Measurements from ENCODE around the gene CCL5. TPM values are rescaled to one million over a fixed set of nuclear protein-coding genes. Genes with fewer than 3 reads are reported as not detected.

CCL5 gene
- total and polyA plus RNA-seq, 2 donors (not counting 1 experiment from before 2014, with no cell fraction given): 2.9 to 5.3 TPM

DNA sequence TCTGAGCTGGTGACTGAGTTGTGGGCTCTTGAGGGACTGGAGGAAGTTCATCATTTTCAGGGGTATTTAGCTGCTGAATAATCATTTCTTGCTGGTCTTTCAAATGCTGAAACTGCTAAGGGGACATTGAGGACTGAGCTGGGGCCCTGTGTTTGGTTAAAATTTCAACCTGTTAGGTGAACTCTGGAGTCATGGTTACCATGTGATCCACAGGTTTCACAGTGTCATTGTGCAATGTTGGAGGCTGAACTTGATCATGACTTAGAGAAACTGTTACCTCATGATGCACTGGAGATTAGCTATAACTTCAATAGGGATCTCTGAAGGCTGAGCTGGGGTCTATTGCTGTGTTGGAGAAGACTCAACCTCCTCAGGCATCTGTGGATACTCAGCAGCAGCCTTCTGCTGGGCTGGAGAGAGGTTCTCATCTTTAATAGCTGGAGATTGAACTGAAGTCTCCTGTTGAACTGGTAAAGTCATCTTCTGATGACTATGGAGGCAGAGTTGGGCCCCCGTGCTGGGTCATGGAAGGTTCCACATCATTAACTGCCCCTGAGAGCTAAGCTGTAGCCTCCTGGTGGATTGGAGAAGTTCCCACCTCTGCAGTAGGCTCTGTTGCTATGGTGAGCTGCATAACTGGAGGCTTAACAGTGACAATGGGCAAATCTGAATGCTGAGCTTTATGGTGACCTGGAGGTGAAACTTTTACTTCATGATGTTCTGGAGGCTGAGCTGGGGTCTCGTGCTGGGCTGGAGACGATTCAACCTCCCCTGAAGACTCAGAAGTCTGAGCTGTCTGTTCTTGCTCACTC, 35.2 kb upstream of the CCL5 start:
- Histone ChIP-seq H3K79me2 (ENCODE audit: control insufficient read depth, insufficient read depth, low read length) (no peaks in the 10 kb centered on the region), H3K27ac (ENCODE audit: low read length in 2 of 2) (no peak overlapping the region), H4K20me1 (ENCODE audit: control insufficient read depth, insufficient read depth, low read length, poor library complexity, severe bottlenecking) (no peaks in the 10 kb centered on the region), H3K4me1 (ENCODE audit: control insufficient read depth in 2 of 2, insufficient read depth in 2 of 2, low read length in 2 of 2) (no peaks in the 10 kb centered on the region), H3K27me3 (replicated peaks in 1 of 4; ENCODE audit: control extremely low read depth in 1 of 4, control insufficient read depth in 3 of 4, insufficient read depth in 4 of 4, low read length in 3 of 4) (no peaks in the 10 kb centered on the region), H2AFZ (ENCODE audit: insufficient read depth, low read depth, low read length, poor library complexity, severe bottlenecking) (no peak overlapping the region), H3K9me3 (ENCODE audit: control extremely low read depth in 1 of 3, control insufficient read depth in 2 of 3, insufficient read depth in 1 of 3, low read length in 2 of 3) (no peaks in the 10 kb centered on the region), H3K36me3 (replicated peaks in 1 of 2; ENCODE audit: control extremely low read depth in 1 of 2, control insufficient read depth in 1 of 2, extremely low read depth in 1 of 2, insufficient read depth in 2 of 2, low read length in 1 of 2) (no peaks in the 10 kb centered on the region), H3K4me3 (ENCODE audit: control extremely low read depth in 1 of 5, extremely low read depth in 1 of 5, insufficient read depth in 1 of 5, low read depth in 2 of 5, low read length in 4 of 5) (no peak overlapping the region), H3K4me2 (replicated peaks; ENCODE audit: low read depth, low read length, poor library complexity, severe bottlenecking) (no peak overlapping the region), H3K9ac (ENCODE audit: low read length) (no peak overlapping the region)
- CTCF ChIA-PET: no interaction called here
- POLR2A ChIA-PET: no interaction called here
- DNase-seq: no peak
- no peak overlapping the region for H3K27ac Mint-ChIP-seq
- intact Hi-C loops (cut with micrococcal nuclease): no loop called here
- H3K4me3 Mint-ChIP-seq: no peak overlapping the region
- H3K27me3 Mint-ChIP-seq: no peaks in the 10 kb centered on the region
- TF ChIP-seq, protein P1, sequence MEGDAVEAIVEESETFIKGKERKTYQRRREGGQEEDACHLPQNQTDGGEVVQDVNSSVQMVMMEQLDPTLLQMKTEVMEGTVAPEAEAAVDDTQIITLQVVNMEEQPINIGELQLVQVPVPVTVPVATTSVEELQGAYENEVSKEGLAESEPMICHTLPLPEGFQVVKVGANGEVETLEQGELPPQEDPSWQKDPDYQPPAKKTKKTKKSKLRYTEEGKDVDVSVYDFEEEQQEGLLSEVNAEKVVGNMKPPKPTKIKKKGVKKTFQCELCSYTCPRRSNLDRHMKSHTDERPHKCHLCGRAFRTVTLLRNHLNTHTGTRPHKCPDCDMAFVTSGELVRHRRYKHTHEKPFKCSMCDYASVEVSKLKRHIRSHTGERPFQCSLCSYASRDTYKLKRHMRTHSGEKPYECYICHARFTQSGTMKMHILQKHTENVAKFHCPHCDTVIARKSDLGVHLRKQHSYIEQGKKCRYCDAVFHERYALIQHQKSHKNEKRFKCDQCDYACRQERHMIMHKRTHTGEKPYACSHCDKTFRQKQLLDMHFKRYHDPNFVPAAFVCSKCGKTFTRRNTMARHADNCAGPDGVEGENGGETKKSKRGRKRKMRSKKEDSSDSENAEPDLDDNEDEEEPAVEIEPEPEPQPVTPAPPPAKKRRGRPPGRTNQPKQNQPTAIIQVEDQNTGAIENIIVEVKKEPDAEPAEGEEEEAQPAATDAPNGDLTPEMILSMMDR (IDR thresholded peaks at IDR 0.05): no peak
- no peak for TF ChIP-seq EZH2 (IDR thresholded peaks at IDR 0.05; ENCODE audit: borderline replicate concordance, insufficient read depth, low read depth, low read length, poor library complexity, severe bottlenecking)
- no peaks in the 10 kb centered on the region for H3K9me3 Mint-ChIP-seq (ENCODE audit: insufficient read depth)
- 67% methylated on average over 1 of the region's 3 CpGs for WGBS (ENCODE audit: insufficient coverage)
- no peak for ATAC-seq (ENCODE audit: low read depth)
- H3K4me1 Mint-ChIP-seq: no peaks in the 10 kb centered on the region

DNA sequence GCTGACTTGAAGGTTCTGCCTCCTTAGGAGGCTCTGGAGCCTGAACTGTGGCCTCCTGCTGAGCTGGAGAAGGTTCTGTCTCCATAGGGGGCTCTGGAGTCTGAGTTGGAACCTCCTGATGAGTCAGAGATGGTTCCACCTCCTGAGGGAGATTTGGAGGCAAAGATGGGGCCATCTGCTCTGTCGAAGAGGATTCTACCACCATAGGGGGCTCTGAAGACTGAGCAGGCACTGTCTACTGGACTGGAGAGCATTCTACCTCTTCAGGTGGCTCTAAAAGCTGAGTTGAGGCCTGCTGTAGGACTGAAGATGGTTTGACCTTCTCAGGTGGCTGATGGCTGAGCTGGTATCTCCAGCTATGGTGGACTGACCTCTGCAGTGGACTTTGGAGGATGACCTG, 34.2 kb upstream of the CCL5 start:
- ChIA-PET POLR2A (no interaction called here), CTCF (no interaction called here)
- H3K4me1 Mint-ChIP-seq: no peaks in the 10 kb centered on the region
- no peak for ATAC-seq (ENCODE audit: low read depth)
- H3K27me3 ChIP-seq (replicated peaks in 1 of 4; ENCODE audit: control extremely low read depth in 1 of 4, control insufficient read depth in 3 of 4, insufficient read depth in 4 of 4, low read length in 3 of 4): no peaks in the 10 kb centered on the region
- no peaks in the 10 kb centered on the region for H4K20me1 ChIP-seq (ENCODE audit: control insufficient read depth, insufficient read depth, low read length, poor library complexity, severe bottlenecking)
- no peak overlapping the region for H3K4me2 ChIP-seq (replicated peaks; ENCODE audit: low read depth, low read length, poor library complexity, severe bottlenecking)
- no peaks in the 10 kb centered on the region for H3K27me3 Mint-ChIP-seq
- H3K4me3 Mint-ChIP-seq: no peak overlapping the region
- no peaks in the 10 kb centered on the region for H3K79me2 ChIP-seq (ENCODE audit: control insufficient read depth, insufficient read depth, low read length)
- no peak overlapping the region for H3K9ac ChIP-seq (ENCODE audit: low read length)
- no peak for TF ChIP-seq EZH2 (IDR thresholded peaks at IDR 0.05; ENCODE audit: borderline replicate concordance, insufficient read depth, low read depth, low read length, poor library complexity, severe bottlenecking)
- TF ChIP-seq, protein P1 (IDR thresholded peaks at IDR 0.05): no peak
- H3K27ac ChIP-seq (ENCODE audit: low read length in 2 of 2): no peak overlapping the region
- no peak overlapping the region for H3K27ac Mint-ChIP-seq
- no peaks in the 10 kb centered on the region for H3K36me3 ChIP-seq (replicated peaks in 1 of 2; ENCODE audit: control extremely low read depth in 1 of 2, control insufficient read depth in 1 of 2, extremely low read depth in 1 of 2, insufficient read depth in 2 of 2, low read length in 1 of 2)
- no peaks in the 10 kb centered on the region for H3K4me1 ChIP-seq (ENCODE audit: control insufficient read depth in 2 of 2, insufficient read depth in 2 of 2, low read length in 2 of 2)
- intact Hi-C loops (cut with micrococcal nuclease): no loop called here
- H3K4me3 ChIP-seq (ENCODE audit: control extremely low read depth in 1 of 5, extremely low read depth in 1 of 5, insufficient read depth in 1 of 5, low read depth in 2 of 5, low read length in 4 of 5): no peak overlapping the region
- 100% methylated on average over 1 of the region's 1 CpG for WGBS (ENCODE audit: insufficient coverage)
- no peak overlapping the region for H2AFZ ChIP-seq (ENCODE audit: insufficient read depth, low read depth, low read length, poor library complexity, severe bottlenecking)
- H3K9me3 Mint-ChIP-seq (ENCODE audit: insufficient read depth): no peaks in the 10 kb centered on the region
- no peak for DNase-seq
- no peaks in the 10 kb centered on the region for H3K9me3 ChIP-seq (ENCODE audit: control extremely low read depth in 1 of 3, control insufficient read depth in 2 of 3, insufficient read depth in 1 of 3, low read length in 2 of 3)

Measured in B cell (primary cell).